PC-9 (cell line): Measurements from ENCODE around the gene MAN1C1. TPM values are rescaled to one million over a fixed set of nuclear protein-coding genes. Genes with fewer than 3 reads are reported as not detected.

Experiments
- BruUV-seq: library from RNA; stranded (reverse); fragments of 400-500 nt; replicated peaks from 2 replicates; lab custom pipeline; 2021; lab: Mats Ljungman, UMichigan
- CTCF ChIA-PET: fragments of 300-600 bp; sonication (Branson Sonifier 250); formaldehyde crosslinking; loops from one replicate; lab custom pipeline; 2022; ENCODE audit warnings: antibody characterized with exemption; lab: Charles Lee
- POLR2A ChIA-PET: fragments of 300-600 bp; sonication (Branson Sonifier 250); formaldehyde crosslinking; loops from one replicate; lab custom pipeline; 2022; ENCODE audit warnings: antibody characterized with exemption; ENCODE audit not compliant: unreplicated experiment; lab: Charles Lee
- DNase-seq, 2 experiments: peaks; one replicate each; pipeline versions ENCODE4 v3.0.0 to v3.0.0-alpha.2; 2015 to 2022; ENCODE audit warnings: mixed read lengths in 1 of 2
- H2AFZ ChIP-seq: fragments of 200-600 bp; sonication (generic); 2 replicates; pipeline ENCODE4 v1.8.1; 2017; ENCODE audit warnings: antibody characterized with exemption
- H3F3A ChIP-seq: fragments of 200-600 bp; sonication (generic); 2 replicates; pipeline ENCODE4 v1.8.1; 2017; ENCODE audit warnings: antibody characterized with exemption, mild to moderate bottlenecking, low read depth; ENCODE audit not compliant: insufficient read depth
- H3K27ac ChIP-seq: fragments of 200-600 bp; sonication (generic); 2 replicates; pipeline ENCODE4 v1.6.1; 2016; ENCODE audit warnings: mixed run types
- H3K27me3 ChIP-seq: fragments of 200-600 bp; sonication (generic); 2 replicates; pipeline ENCODE4 v1.6.1; 2016; ENCODE audit warnings: low read depth, mixed run types; ENCODE audit not compliant: insufficient read depth
- H3K36me3 ChIP-seq: fragments of 200-600 bp; sonication (generic); 2 replicates; pipeline ENCODE4 v1.6.1; 2016; ENCODE audit warnings: low read depth, mixed run types
- H3K4me1 ChIP-seq: fragments of 200-600 bp; sonication (generic); replicated peaks from 2 replicates; pipeline ENCODE4 v1.6.1; 2016; ENCODE audit warnings: mixed run types; ENCODE audit not compliant: insufficient read depth
- H3K4me2 ChIP-seq: fragments of 200-600 bp; sonication (generic); 2 replicates; pipeline ENCODE4 v1.6.1; 2017; ENCODE audit warnings: mixed run types
- H3K4me3 ChIP-seq: fragments of 200-600 bp; sonication (generic); 2 replicates; pipeline ENCODE4 v1.6.1; 2016; ENCODE audit warnings: mixed run types
- H3K79me2 ChIP-seq: fragments of 200-600 bp; sonication (generic); 2 replicates; pipeline ENCODE4 v1.6.1; 2017; ENCODE audit warnings: low read depth, mixed run types
- H3K9me2 ChIP-seq: fragments of 200-600 bp; sonication (generic); 2 replicates; pipeline ENCODE4 v1.8.1; 2017; ENCODE audit warnings: mild to moderate bottlenecking; ENCODE audit not compliant: insufficient read depth
- H3K9me3 ChIP-seq: fragments of 200-600 bp; sonication (generic); 2 replicates; pipeline ENCODE4 v1.8.1; 2016; ENCODE audit warnings: low read depth; ENCODE audit not compliant: insufficient read depth
- H4K20me1 ChIP-seq: fragments of 200-600 bp; sonication (generic); 2 replicates; pipeline ENCODE4 v1.8.1; 2017; ENCODE audit not compliant: insufficient read depth
- CTCF ChIP-seq: fragments of 200-600 bp; sonication (generic); conservative IDR thresholded peaks from 2 replicates; pipeline ENCODE4 v1.6.1; 2017; ENCODE audit warnings: mixed run types, antibody characterized with exemption, mild to moderate bottlenecking, moderate library complexity
- EZH2 ChIP-seq: fragments of 200-600 bp; sonication (generic); IDR thresholded peaks from 2 replicates; pipeline ENCODE4 v1.8.0; 2017; ENCODE audit warnings: antibody characterized with exemption, low read depth
- intact Hi-C: fragments of 100-400 bp; cut with micrococcal nuclease; formaldehyde crosslinking; loops from one replicate; pipeline ENCODE4 v1.10.0; 2022; ENCODE audit not compliant: unreplicated experiment
- total RNA-seq: library from RNA; stranded (reverse); gene quantifications from 2 replicates; pipeline ENCODE4 v1.2.3, GENCODE V29; 2021

The MAN1C1 gene
- total RNA-seq, 1 experiment from 2014 or later, result 0.41 TPM

GRCh38 chr1:25644962-25645361 lies 28.4 kb downstream of the MAN1C1 start:
- no peak for DNase-seq
- CTCF ChIA-PET, result no interaction called here

GRCh38 chr1:25645637-25646400 lies 29.2 kb downstream of the MAN1C1 start:
- no peak overlapping the region for H3K4me3 ChIP-seq
- H3F3A ChIP-seq, result no peaks in the 10 kb centered on the region
- POLR2A ChIA-PET, result no interaction called here
- no peak for DNase-seq
- CTCF ChIA-PET, result no interaction called here
- H3K4me1 ChIP-seq, result no peaks in the 10 kb centered on the region
- no peaks in the 10 kb centered on the region for H3K27me3 ChIP-seq
- intact Hi-C loops, result no loop called here
- no peaks in the 10 kb centered on the region for H3K9me3 ChIP-seq
- H3K27ac ChIP-seq, result no peak overlapping the region
- no peaks in the 10 kb centered on the region for H3K79me2 ChIP-seq
- H3K9me2 ChIP-seq, result no peaks in the 10 kb centered on the region
- TF ChIP-seq EZH2 (no peak), CTCF (no peak)
- no peak overlapping the region for H3K4me2 ChIP-seq
- BruUV-seq, result no TSS peak
- H2AFZ ChIP-seq, result no peak overlapping the region
- no peaks in the 10 kb centered on the region for H4K20me1 ChIP-seq
- no peaks in the 10 kb centered on the region for H3K36me3 ChIP-seq

More at GRCh38 chr1:25644962-25645361, 28.4 kb downstream of the MAN1C1 start:
- H3K4me1 ChIP-seq, result no peaks in the 10 kb centered on the region
- H3K27me3 ChIP-seq, result no peaks in the 10 kb centered on the region
- H3K9me2 ChIP-seq, result no peaks in the 10 kb centered on the region
- no peak overlapping the region for H3K27ac ChIP-seq
- intact Hi-C loops, result no loop called here
- H3K36me3 ChIP-seq, result no peaks in the 10 kb centered on the region
- no peaks in the 10 kb centered on the region for H4K20me1 ChIP-seq
- no TSS peak for BruUV-seq
- H3K4me3 ChIP-seq, result no peak overlapping the region
- TF ChIP-seq CTCF (no peak), EZH2 (no peak)
- H3K79me2 ChIP-seq, result no peaks in the 10 kb centered on the region
- POLR2A ChIA-PET, result no interaction called here
- no peaks in the 10 kb centered on the region for H3F3A ChIP-seq
- no peaks in the 10 kb centered on the region for H3K9me3 ChIP-seq
- no peak overlapping the region for H3K4me2 ChIP-seq
- H2AFZ ChIP-seq, result no peak overlapping the region

- BruUV-seq, result no TSS peak
- Histone ChIP-seq H3K36me3 (no peaks in the 10 kb centered on the region), H3K9me2 (no peaks in the 10 kb centered on the region), H3K4me3 (no peak overlapping the region), H3K27me3 (no peaks in the 10 kb centered on the region), H3K4me1 (no peaks in the 10 kb centered on the region), H3K9me3 (no peaks in the 10 kb centered on the region), H3K4me2 (no peak overlapping the region), H3K79me2 (no peaks in the 10 kb centered on the region), H3F3A (no peaks in the 10 kb centered on the region), H2AFZ (no peak overlapping the region), H3K27ac (no peak overlapping the region), H4K20me1 (no peaks in the 10 kb centered on the region)
- TF ChIP-seq CTCF, result no peak
- TF ChIP-seq EZH2, result no peak
- DNase-seq, result no peak
- ChIA-PET CTCF (no interaction called here), POLR2A (no interaction called here)
- intact Hi-C loops, result no loop called here
These were observed 30.5 kb downstream of the MAN1C1 start for GRCh38 chr1:25647106-25647505.
